ENCODE data around the gene FGF14. TPM values are rescaled to one million over a fixed set of nuclear protein-coding genes. Genes with fewer than 3 reads are reported as not detected.
"Not testable (repeated sequence)": the region's sequence is repeated elsewhere in the genome, so short reads cannot be mapped to it uniquely, and the experiment has no call there.

FGF14 gene
- total and polyA plus RNA-seq, 8 donors: 0.42 to 2.4 (median 1.1) TPM

- no peaks in the 10 kb centered on the region for H3K4me1 ChIP-seq
- DNase-seq (no peak), ATAC-seq (no peak), FAIRE-seq (no peak)
- TF ChIP-seq CTCF (IDR thresholded peaks at IDR 0.05): no peak
- intact Hi-C loops (cut with DNase I): no loop called here
- H3K27ac ChIP-seq: no peak overlapping the region
- no peaks in the 10 kb centered on the region for H3K36me3 ChIP-seq
- H3K27me3 ChIP-seq: no peaks in the 10 kb centered on the region
- no peak overlapping the region for H3K4me3 ChIP-seq
- no peaks in the 10 kb centered on the region for H3K9me3 ChIP-seq
- WGBS, 2 donors: 16 to 18% methylated on average over 3 of the region's 3 CpGs
These were observed 560.1 kb downstream of the FGF14 start for GRCh38 chr13:101841698-101842097.

DNA sequence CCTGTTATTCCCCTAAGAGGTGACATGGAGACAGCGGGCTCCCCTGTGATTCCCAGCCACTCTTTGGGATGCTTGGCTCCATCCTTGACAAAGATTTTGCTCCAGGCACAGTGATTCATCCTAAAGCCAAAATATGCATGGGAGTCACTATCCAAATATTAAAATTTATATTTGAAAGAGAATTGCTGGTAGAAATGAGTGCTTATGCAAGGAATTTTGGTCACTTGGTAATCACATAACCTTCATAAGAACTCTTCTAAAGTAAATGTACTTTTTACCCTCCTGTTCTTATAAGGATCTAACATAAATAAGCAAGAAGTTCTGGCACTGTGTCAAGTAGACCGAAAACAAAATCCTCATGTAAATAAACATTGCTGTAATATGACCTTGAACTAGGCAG lies 563.5 kb downstream of the FGF14 start:
- DNase-seq (no peak), FAIRE-seq (no peak), ATAC-seq (no peak)
- no peak overlapping the region for H3K4me3 ChIP-seq
- no peaks in the 10 kb centered on the region for H3K4me1 ChIP-seq
- no peaks in the 10 kb centered on the region for H3K36me3 ChIP-seq
- no peaks in the 10 kb centered on the region for H3K9me3 ChIP-seq
- TF ChIP-seq CTCF (IDR thresholded peaks at IDR 0.05): no peak
- WGBS, 2 donors: 48 to 51% methylated on average over 2 of the region's 2 CpGs
- intact Hi-C loops (cut with DNase I): no loop called here
- H3K27ac ChIP-seq: no peak overlapping the region
- no peaks in the 10 kb centered on the region for H3K27me3 ChIP-seq

- intact Hi-C loops (cut with DNase I); FAIRE-seq; H3K9me3 ChIP-seq; ATAC-seq; H3K27me3 ChIP-seq; H3K27ac ChIP-seq; H3K4me3 ChIP-seq; H3K4me1 ChIP-seq; H3K36me3 ChIP-seq; DNase-seq: not testable (repeated sequence)
- 65 to 76% methylated on average over 4 of the region's 4 CpGs for WGBS, 2 donors
These were observed 564.1 kb downstream of the FGF14 start for GRCh38 chr13:101837778-101838177.

GRCh38 chr13:101837288-101837687 lies 564.6 kb downstream of the FGF14 start:
- H3K27ac ChIP-seq: no peak overlapping the region
- no peak for DNase-seq
- TF ChIP-seq CTCF (IDR thresholded peaks at IDR 0.05): no peak
- no peak for ATAC-seq
- no peaks in the 10 kb centered on the region for H3K9me3 ChIP-seq
- H3K4me1 ChIP-seq: no peaks in the 10 kb centered on the region
- no peak overlapping the region for H3K4me3 ChIP-seq
- 42 to 52% methylated on average over 2 of the region's 2 CpGs for WGBS, 2 donors
- no peak for FAIRE-seq
- no peaks in the 10 kb centered on the region for H3K36me3 ChIP-seq
- H3K27me3 ChIP-seq: no peaks in the 10 kb centered on the region
- intact Hi-C loops (cut with DNase I): no loop called here

DNA sequence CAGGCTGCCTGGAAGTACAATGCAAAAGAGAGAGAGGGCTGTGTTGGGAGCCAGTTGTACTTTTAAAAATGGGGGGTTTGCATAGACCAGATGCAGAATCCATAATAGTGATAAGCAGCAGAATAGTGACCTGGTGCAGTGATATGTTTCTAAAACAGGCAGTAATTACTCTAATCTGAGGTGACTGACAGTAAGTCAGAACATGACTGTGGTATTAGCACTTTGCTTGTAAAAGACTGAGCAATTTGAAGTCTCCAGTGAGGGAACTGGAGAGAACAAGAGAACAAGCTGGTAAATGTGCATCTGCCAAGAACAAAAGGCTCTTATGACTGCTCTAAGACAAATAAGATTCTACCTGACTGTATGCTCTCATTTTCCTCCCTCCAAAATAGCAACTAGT lies 565.9 kb downstream of the FGF14 start:
- no peak for DNase-seq
- intact Hi-C loops (cut with DNase I): no loop called here
- no peak for ATAC-seq
- no peak for FAIRE-seq
- Histone ChIP-seq H3K9me3 (no peaks in the 10 kb centered on the region), H3K4me1 (no peaks in the 10 kb centered on the region), H3K4me3 (no peak overlapping the region), H3K27ac (no peak overlapping the region), H3K36me3 (no peaks in the 10 kb centered on the region), H3K27me3 (no peaks in the 10 kb centered on the region)
- TF ChIP-seq CTCF (IDR thresholded peaks at IDR 0.05): no peak

GRCh38 chr13:101833671-101834070 lies 568.2 kb downstream of the FGF14 start:
- H3K27me3 ChIP-seq: no peaks in the 10 kb centered on the region
- TF ChIP-seq CTCF (IDR thresholded peaks at IDR 0.05): no peak
- H3K4me3 ChIP-seq: no peak overlapping the region
- WGBS, 2 donors: 52 to 73% methylated on average over 3 of the region's 3 CpGs
- no peaks in the 10 kb centered on the region for H3K9me3 ChIP-seq
- ATAC-seq (no peak), FAIRE-seq (no peak), DNase-seq (no peak)
- intact Hi-C loops (cut with DNase I): no loop called here
- H3K36me3 ChIP-seq: no peaks in the 10 kb centered on the region
- no peak overlapping the region for H3K27ac ChIP-seq
- H3K4me1 ChIP-seq: no peaks in the 10 kb centered on the region
